HepG2 (cell line): Measurements from ENCODE around the gene CELSR2. TPM values are rescaled to one million over a fixed set of nuclear protein-coding genes. Genes with fewer than 3 reads are reported as not detected.
A peak's percentile ranks its signal among the peaks of the same experiment; 100 is the strongest.

Experiments
- GABPA ChIP-seq, 2 experiments: IDR thresholded peaks; 2 replicates each; pipeline ENCODE4 v1.6.1; 2011 to 2016; ENCODE audit warnings: low read depth in 2 of 2, low read length in 1 of 2, missing biosample characterization in 1 of 2, missing genetic modification characterization in 1 of 2
- HDAC1 ChIP-seq: sonication (generic); formaldehyde crosslinking; IDR thresholded peaks from 2 replicates; pipeline ENCODE4 v1.5.1; 2020; ENCODE audit warnings: mild to moderate bottlenecking, missing genetic modification reagents
- KDM6A ChIP-seq: IDR thresholded peaks from 2 replicates; pipeline ENCODE4 v1.6.1; 2016; ENCODE audit warnings: low read depth
- KLF16 ChIP-seq, 2 experiments: sonication (generic) in 1 of 2; formaldehyde crosslinking in 1 of 2; IDR thresholded peaks; 2 replicates each; pipeline versions ENCODE4 v1.6.1 to v1.8.0; 2016 to 2023; ENCODE audit warnings: missing genetic modification reagents in 2 of 2, missing compliant biosample characterization in 1 of 2
- TERF1 ChIP-seq: sonication (generic); formaldehyde crosslinking; IDR thresholded peaks from 2 replicates; pipeline ENCODE4 v1.8.0; 2022; ENCODE audit warnings: mild to moderate bottlenecking, missing genetic modification reagents, moderate library complexity
- TRAFD1 ChIP-seq: sonication (generic); formaldehyde crosslinking; IDR thresholded peaks from 2 replicates; pipeline ENCODE4 v1.5.1; 2020; ENCODE audit warnings: missing genetic modification reagents, mild to moderate bottlenecking, borderline replicate concordance
- ZNF276 ChIP-seq: sonication (generic); formaldehyde crosslinking; IDR thresholded peaks from 2 replicates; pipeline ENCODE4 v1.4.0; 2020; ENCODE audit warnings: mild to moderate bottlenecking, low read depth, missing genetic modification reagents
- ZNF451 ChIP-seq: sonication (generic); formaldehyde crosslinking; IDR thresholded peaks from 2 replicates; pipeline ENCODE4 v1.5.0; 2020; ENCODE audit warnings: mild to moderate bottlenecking, missing genetic modification reagents
- ZNF563 ChIP-seq: sonication (generic); formaldehyde crosslinking; IDR thresholded peaks from 2 replicates; pipeline ENCODE4 v1.8.0; 2022; ENCODE audit warnings: mild to moderate bottlenecking, moderate library complexity, missing genetic modification reagents
- ZNF564 ChIP-seq: sonication (generic); formaldehyde crosslinking; IDR thresholded peaks from 2 replicates; pipeline ENCODE4 v1.8.1; 2023; ENCODE audit warnings: mild to moderate bottlenecking, missing genetic modification reagents
- ZNF576 ChIP-seq: sonication (generic); formaldehyde crosslinking; IDR thresholded peaks from 2 replicates; pipeline ENCODE4 v1.4.0; 2020; ENCODE audit warnings: mild to moderate bottlenecking, missing genetic modification reagents
- ZNF672 ChIP-seq: sonication (generic); formaldehyde crosslinking; IDR thresholded peaks from 2 replicates; pipeline ENCODE4 v1.8.1; 2022; ENCODE audit warnings: missing genetic modification reagents
- ZNF687 ChIP-seq: sonication (generic); formaldehyde crosslinking; IDR thresholded peaks from 2 replicates; pipeline ENCODE4 v1.5.1; 2020; ENCODE audit warnings: mild to moderate bottlenecking, missing genetic modification reagents, moderate library complexity
- ZNF704 ChIP-seq: sonication (generic); formaldehyde crosslinking; IDR thresholded peaks from 2 replicates; pipeline ENCODE4 v1.8.1; 2023; ENCODE audit warnings: mild to moderate bottlenecking, inconsistent platforms, moderate library complexity, missing genetic modification reagents, borderline replicate concordance
- polyA plus RNA-seq, 8 experiments: library from polyadenylated mRNA; depleted of rRNA in 3 of 8; stranded (reverse) in 7 of 8; unstranded in 1 of 8; fragments of >200 nt; fragmentation: Illumina TruSeq in 4 of 8; extraction: Trizol in 4 of 8; gene quantifications; 2 replicates each; pipeline versions ENCODE4 v1.2.1 to v1.2.3, GENCODE V29; 2011 to 2016; ENCODE audit warnings: low read depth in 4 of 8, missing spikeins in 1 of 8, mixed read lengths in 1 of 8; ENCODE audit not compliant: insufficient read depth in 1 of 8
- total RNA-seq, 5 experiments: library from RNA; depleted of rRNA; stranded (reverse); fragments of >200 nt; fragmentation: Illumina TruSeq; extraction: Trizol; gene quantifications; 2 replicates each; pipeline ENCODE4 v1.2.3, GENCODE V29; 2016; ENCODE audit warnings: low read depth in 1 of 5

CELSR2 gene
- total and polyA plus RNA-seq, 2 of the 13 experiments (the other 11 are each of a cell fraction or from before 2014, with no cell fraction given): 4.0 to 6.6 TPM

GRCh38 chr1:109213824-109214693 is 35.3 kb upstream of the CELSR2 start, which contains the start of gene SARS1 (continued):
- peak; percentile 86 for TF ChIP-seq ZNF687 (CRISPR knock-in tag)
- peak; percentile 71 for TF ChIP-seq HDAC1 (CRISPR knock-in tag)
- no peak; a peak in 1 of 4 replicates for TF ChIP-seq KLF16 (CRISPR knock-in tag; IDR thresholded peaks at IDR 0.05)
- TF ChIP-seq ZNF672 (CRISPR knock-in tag): no peak
- peak; percentile 88; the same call in 1 of the 2 replicates for TF ChIP-seq ZNF704 (CRISPR knock-in tag)
- TF ChIP-seq ZNF576 (CRISPR knock-in tag): no peak
- TF ChIP-seq TERF1: no peak
- no peak for TF ChIP-seq ZNF276 (CRISPR knock-in tag)
- no peak for TF ChIP-seq ZNF564
- no peak for TF ChIP-seq KDM6A
- TF ChIP-seq ZNF451 (CRISPR knock-in tag): no peak
- TF ChIP-seq TRAFD1 (CRISPR knock-in tag): no peak
- TF ChIP-seq GABPA (IDR thresholded peaks at IDR 0.05; ENCODE audit: low read depth, low read length): peak; percentile 54
- peak; percentile 81 for TF ChIP-seq GABPA (CRISPR knock-in tag; IDR thresholded peaks at IDR 0.05; ENCODE audit: low read depth)
- peak; percentile 76 for TF ChIP-seq ZNF563
